Panc1 (cell line): ENCODE data around the gene EIF2D. TPM values are rescaled to one million over a fixed set of nuclear protein-coding genes. Genes with fewer than 3 reads are reported as not detected.

Experiments
- ATAC-seq: fragments of 200-7000 bp; cut with Tn5 transposase; 2 replicates; pipeline ENCODE4 v1.9.1; 2020; ENCODE audit warnings: mild to moderate bottlenecking, moderate library complexity
- BruUV-seq: library from RNA; stranded (reverse); fragments of 400-500 nt; replicated peaks from 2 replicates; lab custom pipeline; 2021; lab: Mats Ljungman, UMichigan
- CTCF ChIA-PET: fragments of 300-600 bp; sonication (Branson Sonifier 250); formaldehyde crosslinking; loops from one replicate; lab custom pipeline; 2022; ENCODE audit warnings: antibody characterized with exemption; lab: Charles Lee
- POLR2A ChIA-PET: fragments of 300-600 bp; sonication (Branson Sonifier 250); formaldehyde crosslinking; loops from one replicate; lab custom pipeline; 2022; ENCODE audit warnings: antibody characterized with exemption; lab: Charles Lee
- DNase-seq: peaks from one replicate; pipeline ENCODE4 v3.0.0-alpha.2; 2010; ENCODE audit warnings: low read depth, low spot score
- H3K27ac ChIP-seq: 2 replicates; pipeline ENCODE4 v1.5.1; 2011; ENCODE audit warnings: mild to moderate bottlenecking, low read length, inconsistent platforms
- H3K27me3 ChIP-seq: fragments of 200-500 bp; sonication (Bioruptor generic); 2 replicates; pipeline ENCODE4 v1.6.0; 2014; ENCODE audit warnings: low read length, inconsistent platforms; ENCODE audit not compliant: control insufficient read depth, insufficient read depth
- H3K36me3 ChIP-seq: fragments of 200-500 bp; sonication (Bioruptor generic); 2 replicates; pipeline ENCODE4 v1.5.1; 2014; ENCODE audit warnings: inconsistent platforms, mild to moderate bottlenecking, low read length, moderate library complexity; ENCODE audit not compliant: control insufficient read depth, insufficient read depth
- H3K4me1 ChIP-seq: 2 replicates; pipeline ENCODE4 v1.5.1; 2011; ENCODE audit warnings: inconsistent platforms, mild to moderate bottlenecking, low read length, moderate library complexity; ENCODE audit not compliant: control insufficient read depth, insufficient read depth
- H3K4me3 ChIP-seq, 2 experiments: 2 replicates each; pipeline ENCODE4 v1.5.1; 2011 to 2012; ENCODE audit warnings: low read depth in 2 of 2, low read length in 2 of 2, mild to moderate bottlenecking in 2 of 2, inconsistent platforms in 1 of 2, moderate library complexity in 1 of 2
- H3K9me3 ChIP-seq: fragments of 200-500 bp; sonication (Bioruptor generic); 2 replicates; pipeline ENCODE4 v1.5.1; 2014; ENCODE audit warnings: low read depth, mild to moderate bottlenecking, inconsistent platforms, low read length, moderate library complexity; ENCODE audit not compliant: control insufficient read depth, insufficient read depth
- CTCF ChIP-seq: fragments of 450-650 bp; IDR thresholded peaks from 2 replicates; pipeline ENCODE4 v1.5.1; 2017; ENCODE audit warnings: mild to moderate bottlenecking
- POLR2AphosphoS5 ChIP-seq: IDR thresholded peaks from 2 replicates; pipeline ENCODE4 v1.6.1; 2012; ENCODE audit warnings: mild to moderate bottlenecking, low read depth, low read length, moderate library complexity
- REST ChIP-seq, 2 experiments: IDR thresholded peaks; 2 replicates each; pipeline ENCODE4 v1.6.1; 2011 to 2012; ENCODE audit warnings: low read depth in 2 of 2, control low read depth in 1 of 2, low read length in 1 of 2, mild to moderate bottlenecking in 1 of 2, moderate library complexity in 1 of 2; ENCODE audit not compliant: insufficient read depth in 1 of 2
- SIN3A ChIP-seq: IDR thresholded peaks from 2 replicates; pipeline ENCODE4 v1.6.1; 2012; ENCODE audit warnings: low read depth, mild to moderate bottlenecking, low read length, moderate library complexity, borderline replicate concordance; ENCODE audit not compliant: insufficient read depth
- TCF7L2 ChIP-seq: IDR thresholded peaks from 2 replicates; pipeline ENCODE4 v1.6.1; 2011; ENCODE audit warnings: mild to moderate bottlenecking, low read depth, low read length, inconsistent platforms
- in situ Hi-C: cut with HindIII; loops from 2 replicates; pipeline ENCODE4 v1.10.0; 2016; ENCODE audit warnings: low sequenced_read_pairs, low pct_unique_long_range_greater_than_20kb
- intact Hi-C: fragments of 100-400 bp; cut with micrococcal nuclease; formaldehyde crosslinking; loops from one replicate; pipeline ENCODE4 v1.10.0; 2022; ENCODE audit not compliant: unreplicated experiment
- total RNA-seq: library from RNA; stranded (reverse); gene quantifications from one replicate; pipeline ENCODE4 v1.2.1, GENCODE V29; 2021; ENCODE audit not compliant: unreplicated experiment

The EIF2D gene
- total RNA-seq, 1 experiment from 2014 or later = 28.7 TPM

GRCh38 chr1:206573319-206573718 lies 38.9 kb downstream of the EIF2D start:
- Histone ChIP-seq H3K4me3 (no peak overlapping the region), H3K9me3 (no peaks in the 10 kb centered on the region), H3K4me1 (no peaks in the 10 kb centered on the region), H3K36me3 (no peaks in the 10 kb centered on the region), H3K27me3 (no peaks in the 10 kb centered on the region; the same call in 1 of the 2 replicates), H3K27ac (no peak overlapping the region)
- BruUV-seq = no TSS peak
- ATAC-seq (no peak), DNase-seq (no peak)
- POLR2A ChIA-PET = no interaction called here
- TF ChIP-seq POLR2AphosphoS5 = no peak
- TF ChIP-seq CTCF = no peak
- TF ChIP-seq SIN3A = no peak
- no peak for TF ChIP-seq REST (IDR thresholded peaks at IDR 0.05; ENCODE audit: insufficient read depth in 1 of 2, low read depth in 2 of 2, low read length in 1 of 2)
- no peak for TF ChIP-seq TCF7L2
- intact Hi-C loops = no loop called here
- in situ Hi-C loops = no loop called here
- CTCF ChIA-PET = no interaction called here

GRCh38 chr1:206572835-206573234 lies 39.4 kb downstream of the EIF2D start:
- intact Hi-C loops = no loop called here
- POLR2A ChIA-PET = no interaction called here
- ATAC-seq = no peak
- CTCF ChIA-PET = no interaction called here
- H3K9me3 ChIP-seq = no peaks in the 10 kb centered on the region
- H3K27me3 ChIP-seq = no peaks in the 10 kb centered on the region; the same call in 1 of the 2 replicates
- no peak overlapping the region for H3K27ac ChIP-seq
- H3K4me1 ChIP-seq = no peaks in the 10 kb centered on the region
- no peak overlapping the region for H3K4me3 ChIP-seq
- no peak for DNase-seq
- no peaks in the 10 kb centered on the region for H3K36me3 ChIP-seq
- in situ Hi-C loops = no loop called here
- TF ChIP-seq CTCF (no peak), SIN3A (no peak), POLR2AphosphoS5 (no peak), REST (IDR thresholded peaks at IDR 0.05; ENCODE audit: insufficient read depth in 1 of 2, low read depth in 2 of 2, low read length in 1 of 2) (no peak), TCF7L2 (no peak)
- BruUV-seq = no TSS peak
